Ishikawa (cell line): Measurements from ENCODE around the gene ZG16B.

Experiments used
- CEBPB ChIP-seq: IDR thresholded peaks from 2 replicates; pipeline ENCODE4 v1.6.1; 2012
- CREB1 ChIP-seq: IDR thresholded peaks from 2 replicates; pipeline ENCODE4 v1.6.1; 2012; ENCODE audit warnings: low read depth
- EP300 ChIP-seq: IDR thresholded peaks from 2 replicates; pipeline ENCODE4 v1.6.1; 2012; ENCODE audit warnings: borderline replicate concordance
- MAX ChIP-seq: IDR thresholded peaks from 2 replicates; pipeline ENCODE4 v1.6.1; 2012
- TCF12 ChIP-seq: IDR thresholded peaks from 2 replicates; pipeline ENCODE4 v1.6.1; 2012; ENCODE audit warnings: low read depth
- YY1 ChIP-seq: IDR thresholded peaks from 2 replicates; pipeline ENCODE4 v1.6.1; 2012; ENCODE audit warnings: low read depth

GRCh38 chr16:2798723-2799204 lies 31.3 kb upstream of the ZG16B start:
- TF ChIP-seq EP300, result no peak
- TF ChIP-seq MAX, result no peak
- no peak for TF ChIP-seq CEBPB
- TF ChIP-seq YY1, result no peak
- no peak for TF ChIP-seq CREB1
- no peak for TF ChIP-seq TCF12
